Myocyte (in vitro differentiated cells): ENCODE data around the gene PSME4. TPM values are rescaled to one million over a fixed set of nuclear protein-coding genes. Genes with fewer than 3 reads are reported as not detected.

Source experiments
- DNase-seq: peaks from one replicate; pipeline ENCODE4 v3.0.0-alpha.2; 2012; ENCODE audit warnings: low read depth
- polyA plus RNA-seq: library from polyadenylated mRNA; unstranded; fragments of >200 nt; gene quantifications from one replicate; pipeline ENCODE4 v1.2.1, GENCODE V29; 2012; ENCODE audit warnings: missing spikeins
- total RNA-seq: library from RNA; depleted of rRNA; stranded (reverse); fragments of >200 nt; gene quantifications from 2 replicates; pipeline ENCODE4 v1.2.3, GENCODE V29; 2014

The PSME4 gene
- total RNA-seq: 43.1 and 51.5 TPM in 2 replicates
- 21.5 TPM for polyA plus RNA-seq

DNA sequence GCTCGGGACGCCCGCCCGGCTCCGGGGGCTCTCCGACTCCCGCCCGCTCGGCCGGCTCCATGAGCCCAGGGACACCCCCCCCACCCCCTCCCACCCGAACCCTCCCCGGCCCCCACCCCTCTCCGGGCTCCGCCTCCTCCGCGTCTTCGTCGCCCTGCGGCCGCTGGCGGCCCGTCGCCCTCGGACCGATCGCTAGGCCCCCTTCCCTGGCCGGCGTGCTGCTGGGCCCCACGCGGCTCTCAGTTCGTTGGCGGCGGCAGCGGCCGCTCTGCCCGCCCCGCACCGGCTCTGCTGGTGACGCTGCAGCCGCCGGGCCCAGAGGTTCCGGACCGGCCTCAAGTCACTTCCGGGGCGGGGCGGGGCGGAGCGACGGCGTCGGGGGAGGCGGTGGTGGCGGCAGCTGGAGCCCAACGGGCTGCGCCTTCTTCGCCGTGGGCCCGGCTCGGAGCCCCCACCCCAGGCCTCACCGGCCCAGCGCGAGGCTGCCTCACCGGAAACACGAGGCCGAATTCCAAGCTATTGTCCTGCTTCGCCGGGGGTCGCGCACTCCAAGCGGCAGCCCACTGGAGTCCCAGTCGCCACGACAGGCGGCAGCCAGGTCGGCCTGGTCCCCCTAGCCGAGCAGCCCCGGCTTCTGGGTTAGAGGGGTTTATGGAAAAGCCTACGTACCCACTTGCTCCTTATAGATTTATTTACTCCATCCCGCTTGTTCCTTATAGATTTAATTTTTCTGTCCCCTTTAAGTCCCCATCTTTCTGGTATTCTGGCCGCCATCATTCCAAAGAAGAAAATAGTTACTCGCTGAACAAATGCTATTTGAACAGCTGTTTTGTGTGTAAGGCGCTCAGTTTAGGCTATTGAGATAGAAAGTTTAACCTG is at the start of gene PSME4:
TSS of gene PSME4 (minus strand) at position 270 of the 879 bp plus-strand sequence. CDS start at position 61, 209 bp downstream.
- peak; percentile 95 for DNase-seq

DNA sequence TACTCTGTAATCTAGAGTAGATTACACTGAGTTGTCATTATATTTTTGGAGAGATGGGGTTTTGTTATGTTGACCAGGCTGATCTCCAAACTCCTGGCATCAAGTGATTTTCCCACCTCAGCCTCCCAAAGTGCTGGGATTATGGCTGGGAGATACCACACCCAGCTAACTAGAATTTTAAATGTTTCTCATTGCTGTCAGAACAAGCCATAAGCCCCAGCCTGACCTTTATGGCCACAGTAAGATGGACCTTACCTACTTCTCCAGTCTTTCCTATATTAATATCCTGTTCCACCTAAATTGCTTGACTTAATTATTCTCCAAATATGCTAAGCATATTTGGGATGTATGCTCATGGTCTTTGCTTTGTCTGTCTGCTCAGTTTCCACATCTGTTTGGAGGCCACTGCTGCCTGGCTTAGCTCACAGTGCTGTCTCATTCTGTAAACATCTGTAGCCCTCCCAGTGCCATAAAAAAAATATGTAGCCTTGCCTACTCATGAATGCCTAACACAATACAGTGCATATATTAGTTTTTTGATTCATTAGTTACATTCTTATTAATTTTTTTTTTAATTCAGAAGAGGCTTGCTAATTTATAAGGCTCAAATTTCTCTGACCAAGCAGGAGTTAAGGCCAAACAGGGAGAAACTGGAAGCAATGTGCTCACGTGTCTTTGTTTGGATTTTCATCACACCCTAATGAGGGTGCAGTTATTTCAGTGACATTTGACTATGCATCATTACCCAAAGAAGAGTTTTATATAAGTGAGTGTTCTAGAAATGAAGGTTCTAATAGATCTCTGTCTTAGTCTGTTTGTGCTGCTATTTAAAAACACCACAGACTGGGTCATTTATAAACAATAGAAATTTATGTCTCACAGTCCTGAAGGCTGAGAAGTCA is 45.3 kb upstream of the PSME4 start:
- peak; percentile 40 for DNase-seq

DNA sequence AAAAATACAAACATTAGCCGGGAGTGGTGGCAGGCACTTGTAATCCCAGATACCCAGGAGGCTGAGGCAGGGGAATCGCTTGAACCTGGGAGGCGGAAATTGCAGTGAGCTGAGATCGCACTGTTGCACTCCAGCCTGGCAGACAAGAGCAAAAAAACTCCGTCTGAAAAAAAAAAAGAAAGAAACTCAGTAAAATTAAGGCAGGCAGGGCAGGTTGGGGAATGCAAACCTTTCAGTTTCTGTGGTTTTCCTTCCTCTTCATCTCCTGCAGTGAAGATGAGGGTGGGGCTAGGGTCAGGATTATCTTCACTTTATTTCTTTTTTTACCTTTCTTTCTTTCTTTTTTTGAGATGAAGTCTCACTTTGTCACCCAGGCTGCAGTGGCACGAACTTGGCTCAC is 43.2 kb upstream of the PSME4 start:
- no peak for DNase-seq

DNA sequence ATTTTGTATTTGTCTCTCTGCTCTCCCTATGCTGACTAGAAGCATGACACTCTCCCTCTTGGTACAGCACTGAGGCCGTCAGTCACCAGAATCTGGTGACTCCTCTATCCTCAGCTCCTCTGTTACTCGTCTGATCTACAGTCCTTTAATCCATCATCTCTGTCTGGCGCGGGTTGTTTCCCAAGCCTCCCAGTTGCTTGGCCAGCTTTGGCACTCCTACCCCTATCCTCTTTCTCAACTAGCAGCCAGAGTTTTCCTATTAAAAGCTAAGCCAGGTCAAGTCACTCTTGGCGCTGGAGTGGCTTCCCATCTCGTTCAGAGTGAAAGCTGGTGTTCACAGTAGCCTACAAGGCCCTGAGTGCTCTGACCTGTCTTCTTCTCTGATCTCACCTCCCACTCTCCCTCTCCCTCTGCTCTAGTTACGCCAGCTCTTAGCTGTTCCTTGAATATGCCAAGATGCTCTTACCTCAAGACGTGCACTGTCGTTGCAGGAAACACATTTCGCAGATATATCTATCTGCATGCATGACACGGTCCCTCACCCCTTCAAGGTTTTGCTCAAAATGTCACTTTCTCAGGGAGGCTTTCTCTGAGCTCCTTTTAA is 41.8 kb upstream of the PSME4 start:
- no peak for DNase-seq

- DNase-seq: no peak
Measured at GRCh38 chr2:54009549-54009948, 38.8 kb upstream of the PSME4 start.

GRCh38 chr2:54008439-54008838 is 37.6 kb upstream of the PSME4 start:
- DNase-seq: no peak

GRCh38 chr2:54000524-54000923 is 29.7 kb upstream of the PSME4 start:
- DNase-seq: no peak

- DNase-seq: no peak
Measured at GRCh38 chr2:54000122-54000521, 29.3 kb upstream of the PSME4 start.

DNA sequence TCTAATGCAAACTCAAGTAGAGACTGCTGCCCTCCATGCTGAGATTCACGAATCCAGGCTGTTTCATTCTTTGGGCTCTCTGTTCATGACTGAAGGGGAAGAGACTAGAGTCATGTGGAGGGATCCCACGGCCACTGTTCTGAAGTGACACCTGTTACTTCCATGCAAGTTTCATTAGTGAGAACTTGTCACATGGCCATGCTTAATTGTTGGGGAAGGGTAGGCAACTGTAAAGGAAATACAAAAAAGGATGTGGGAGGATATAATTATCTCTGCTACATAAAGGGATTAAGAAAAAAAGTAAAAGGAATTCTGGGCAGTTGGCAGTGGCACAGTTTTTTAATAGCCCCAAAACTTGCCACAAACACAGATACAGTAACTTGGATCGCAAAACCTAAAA is 28.0 kb upstream of the PSME4 start:
- peak; percentile 48 for DNase-seq

DNA sequence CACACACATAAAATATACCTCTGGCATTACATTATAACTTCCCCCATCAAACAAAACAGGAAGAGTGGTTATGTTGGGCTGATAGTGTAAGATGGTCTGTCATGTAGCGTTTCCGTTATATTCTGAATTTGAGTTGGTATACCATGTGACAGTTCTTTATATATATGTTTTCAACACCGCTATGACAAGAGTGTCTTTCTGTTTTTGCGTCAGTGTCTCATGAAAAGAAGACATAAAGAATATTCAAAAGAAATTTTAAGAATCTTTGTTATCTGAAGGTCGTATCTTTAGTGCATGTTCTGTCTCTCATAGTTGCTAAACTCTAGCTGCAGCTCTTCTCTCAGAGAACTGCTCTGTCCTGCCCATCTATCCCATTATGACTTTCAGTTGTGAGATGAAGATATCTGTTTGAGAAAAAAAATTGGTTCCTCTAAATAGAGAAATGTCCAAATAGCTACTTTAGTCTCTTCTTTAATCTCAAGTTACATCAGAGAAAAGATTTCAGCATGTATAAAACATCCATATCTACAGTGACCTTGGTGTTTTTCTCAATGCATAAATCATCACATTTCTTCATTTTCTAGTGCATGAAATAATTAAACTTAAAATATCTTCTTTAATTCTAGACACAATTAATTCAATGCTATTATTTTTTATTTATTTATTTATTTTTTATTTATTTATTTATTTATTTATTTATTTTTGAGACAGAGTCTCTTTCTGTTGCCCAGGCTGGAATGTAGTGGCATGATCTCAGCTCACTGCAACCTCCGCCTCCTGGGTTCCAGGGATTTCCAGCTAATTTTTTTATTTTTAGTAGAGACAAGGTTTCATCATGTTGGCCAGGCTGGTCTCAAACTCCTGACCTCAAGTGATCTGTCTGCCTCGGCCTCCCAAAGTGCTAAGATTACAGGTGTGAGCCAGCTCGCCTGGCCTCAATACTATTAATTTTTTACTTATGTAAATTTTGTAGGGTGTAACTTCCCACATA is 24.3 kb upstream of the PSME4 start:
- no peak for DNase-seq

DNA sequence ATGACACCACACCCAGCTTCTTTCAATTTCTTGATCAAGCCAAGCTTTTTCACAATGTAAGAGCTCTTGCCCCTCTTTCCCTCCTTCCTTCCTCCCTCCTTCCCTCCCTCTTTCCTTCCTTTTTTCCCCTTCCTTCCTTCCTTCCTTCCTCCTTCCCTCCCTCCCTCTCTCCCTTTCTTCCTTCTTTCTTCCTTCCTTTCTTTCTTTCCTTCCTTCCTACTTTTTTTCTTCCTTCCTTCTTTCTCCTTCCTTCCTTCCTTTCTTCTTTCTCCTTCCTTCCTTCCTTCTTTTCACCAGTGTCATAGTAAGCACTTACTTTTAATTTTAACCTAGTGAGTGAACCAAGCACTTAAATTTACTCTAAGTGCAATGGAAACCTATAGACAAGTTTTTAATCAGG is 21.2 kb upstream of the PSME4 start:
- DNase-seq: no peak

DNA sequence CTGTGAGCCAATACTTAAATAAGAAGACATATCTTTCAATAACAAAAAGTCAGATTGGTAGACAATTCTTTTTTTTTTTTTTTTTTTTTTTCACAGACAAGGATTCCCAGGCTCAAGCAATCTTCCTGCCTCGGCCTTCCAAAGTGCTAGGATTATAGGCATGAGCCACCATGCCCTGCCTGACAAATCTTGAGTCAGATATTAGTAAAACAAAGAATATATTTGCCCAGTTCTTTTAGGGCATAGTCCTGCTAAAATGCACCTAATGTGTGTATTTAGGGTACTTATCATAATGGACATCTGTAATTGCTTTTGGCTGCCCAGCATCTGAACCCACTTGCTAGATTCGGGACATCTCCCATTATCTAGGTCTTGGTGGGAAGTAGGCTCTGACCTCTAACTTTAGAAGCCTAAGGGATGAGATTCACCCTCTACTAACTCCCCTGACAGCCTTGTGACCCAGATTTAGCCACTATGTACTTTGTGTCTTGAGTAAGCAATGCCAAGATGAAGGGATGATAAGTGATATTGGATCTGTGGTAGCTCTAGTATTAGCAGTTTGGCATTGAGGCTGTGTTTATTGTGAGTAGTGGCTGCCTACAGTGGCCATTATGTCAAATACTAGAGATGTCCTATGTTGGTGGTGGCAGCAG is 18.5 kb upstream of the PSME4 start:
- DNase-seq: no peak

- DNase-seq: peak; percentile 42
Measured at GRCh38 chr2:53987336-53987921, 16.6 kb upstream of the PSME4 start.

GRCh38 chr2:53985646-53986045 is 14.9 kb upstream of the PSME4 start:
- DNase-seq: no peak

DNA sequence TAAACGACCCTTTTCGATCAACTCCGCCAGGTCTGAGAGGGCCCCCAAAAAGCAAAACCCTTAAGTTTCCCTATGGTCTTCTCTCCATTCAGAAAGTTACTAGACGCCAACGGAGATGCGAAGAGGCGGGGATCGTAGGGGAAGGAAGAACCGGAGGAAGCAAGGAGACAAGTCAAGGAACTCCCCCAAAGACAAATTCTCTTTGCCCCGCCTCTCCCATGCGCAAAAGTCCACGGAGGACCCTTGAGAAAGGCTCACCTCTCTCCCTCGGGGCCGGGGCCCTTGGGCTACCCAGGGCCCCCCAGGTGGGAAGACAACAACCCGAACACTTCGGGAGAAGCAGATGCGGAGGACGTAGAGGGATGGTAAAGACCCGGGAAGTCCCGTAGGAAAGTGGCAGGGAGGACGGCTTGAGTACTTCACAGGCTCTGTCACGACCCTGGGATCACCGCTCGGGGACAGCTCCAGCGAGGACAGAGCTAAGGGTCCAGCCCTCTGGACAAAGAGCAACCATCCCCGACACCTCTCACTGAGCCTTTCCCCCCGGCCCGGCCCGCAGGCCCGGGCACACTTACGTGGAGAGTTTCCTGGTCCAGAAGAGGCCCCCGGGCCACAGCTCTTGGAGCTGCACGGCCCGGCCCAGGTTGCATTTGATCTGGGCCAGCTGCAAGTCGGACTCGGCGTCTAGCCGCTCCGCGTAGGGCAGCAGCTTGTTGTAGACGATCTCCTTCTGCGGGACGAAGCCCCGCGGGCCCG is 647 bp downstream of the PSME4 start:
- peak; percentile 49 for DNase-seq

- peak; percentile 47 for DNase-seq
Measured at GRCh38 chr2:53969285-53969967, 1.4 kb downstream of the PSME4 start.

DNA sequence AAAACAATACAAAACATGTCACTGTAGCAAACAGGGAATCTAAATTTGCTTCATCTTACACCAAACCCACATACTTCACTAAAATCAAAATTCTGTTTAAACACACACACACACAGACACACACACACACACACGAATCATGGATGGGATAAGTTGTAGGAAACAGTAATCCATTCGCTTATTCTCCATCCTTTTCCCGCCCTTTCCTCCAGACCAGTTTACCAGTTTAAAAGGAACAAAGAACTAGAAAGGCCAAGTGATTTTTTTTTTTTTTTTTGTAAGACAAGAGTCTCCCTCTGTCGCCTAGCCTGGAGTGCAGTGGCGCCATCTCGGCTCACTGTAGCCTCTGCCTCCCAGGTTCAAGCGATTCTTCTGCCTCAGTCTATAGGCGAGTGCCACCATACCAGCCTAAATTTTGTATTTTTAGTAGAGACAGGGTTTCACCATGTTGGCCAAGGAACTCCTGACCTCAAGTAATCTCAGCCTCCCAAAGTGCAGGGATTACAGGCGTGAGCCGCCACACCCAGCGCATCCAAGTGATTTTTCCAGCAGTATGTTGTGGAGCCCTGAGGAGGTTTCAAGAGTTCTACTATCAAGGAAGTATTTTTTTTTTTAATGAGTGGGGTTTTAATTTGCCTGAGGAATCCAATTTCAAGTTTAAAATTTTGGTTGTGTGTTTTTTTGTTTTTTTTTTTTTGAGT is 5.7 kb downstream of the PSME4 start:
- no peak for DNase-seq
